Measurements from ENCODE around the gene MAGEB1. TPM values are rescaled to one million over a fixed set of nuclear protein-coding genes. Genes with fewer than 3 reads are reported as not detected.

Gene MAGEB1, protein sequence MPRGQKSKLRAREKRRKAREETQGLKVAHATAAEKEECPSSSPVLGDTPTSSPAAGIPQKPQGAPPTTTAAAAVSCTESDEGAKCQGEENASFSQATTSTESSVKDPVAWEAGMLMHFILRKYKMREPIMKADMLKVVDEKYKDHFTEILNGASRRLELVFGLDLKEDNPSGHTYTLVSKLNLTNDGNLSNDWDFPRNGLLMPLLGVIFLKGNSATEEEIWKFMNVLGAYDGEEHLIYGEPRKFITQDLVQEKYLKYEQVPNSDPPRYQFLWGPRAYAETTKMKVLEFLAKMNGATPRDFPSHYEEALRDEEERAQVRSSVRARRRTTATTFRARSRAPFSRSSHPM
- total RNA-seq: not detected

DNA sequence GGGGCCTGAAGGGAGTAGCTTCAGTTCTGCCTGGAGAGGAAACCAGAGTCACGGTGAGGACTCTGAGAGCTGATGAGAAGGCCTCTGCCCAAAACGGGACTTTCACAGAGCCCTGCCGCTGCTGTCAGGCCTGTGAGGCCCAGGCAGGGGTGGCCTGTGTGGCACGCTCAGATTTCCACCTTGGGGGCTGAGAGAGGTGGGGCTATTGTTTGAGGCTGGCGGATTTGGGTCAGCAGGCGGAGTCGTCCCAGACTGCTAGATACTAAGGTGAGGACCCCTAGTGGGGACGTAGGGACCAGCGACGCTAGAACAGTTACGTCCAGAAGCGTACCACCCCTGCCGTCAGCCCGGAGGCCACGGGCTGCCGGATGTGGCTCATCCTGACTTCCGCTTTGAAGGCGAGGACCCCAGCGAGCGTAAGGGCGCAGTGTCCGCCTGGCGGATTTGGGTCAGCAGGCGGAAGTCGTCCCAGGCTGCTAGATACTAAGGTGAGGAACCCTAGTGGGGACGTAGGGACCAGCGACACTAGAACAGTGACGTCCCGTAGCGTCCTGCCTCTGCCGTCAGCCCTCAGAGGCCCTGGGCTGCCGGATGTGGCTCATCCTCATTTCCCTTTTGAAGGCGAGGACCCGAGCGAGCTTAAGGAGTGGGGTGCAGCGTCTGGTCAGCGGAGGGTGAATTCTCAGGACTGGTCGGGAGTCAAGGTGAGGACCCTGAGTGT lies at the start of gene MAGEB1:
Gene MAGEB1, plus strand, starts transcription at position 378 of the 721 bp plus-strand sequence. CDS start 3,348 bp downstream, outside the sequence.
- DNase-seq (no peak), ATAC-seq (no peak)
- H3K36me3 ChIP-seq: no peaks in the 10 kb centered on the region
- H3K4me3 ChIP-seq: no peak within 1 kb of the TSS
- in situ Hi-C loops (cut with MboI; ENCODE audit: low sequenced_read_pairs in 4 of 4) (no loop called here), intact Hi-C loops (cut with DNase I; ENCODE audit: low total_unique reads) (no loop called here)
- no peaks in the 10 kb centered on the region for H3K27me3 ChIP-seq
- no peaks in the 10 kb centered on the region for H3K4me1 ChIP-seq
- TF ChIP-seq, protein P1, sequence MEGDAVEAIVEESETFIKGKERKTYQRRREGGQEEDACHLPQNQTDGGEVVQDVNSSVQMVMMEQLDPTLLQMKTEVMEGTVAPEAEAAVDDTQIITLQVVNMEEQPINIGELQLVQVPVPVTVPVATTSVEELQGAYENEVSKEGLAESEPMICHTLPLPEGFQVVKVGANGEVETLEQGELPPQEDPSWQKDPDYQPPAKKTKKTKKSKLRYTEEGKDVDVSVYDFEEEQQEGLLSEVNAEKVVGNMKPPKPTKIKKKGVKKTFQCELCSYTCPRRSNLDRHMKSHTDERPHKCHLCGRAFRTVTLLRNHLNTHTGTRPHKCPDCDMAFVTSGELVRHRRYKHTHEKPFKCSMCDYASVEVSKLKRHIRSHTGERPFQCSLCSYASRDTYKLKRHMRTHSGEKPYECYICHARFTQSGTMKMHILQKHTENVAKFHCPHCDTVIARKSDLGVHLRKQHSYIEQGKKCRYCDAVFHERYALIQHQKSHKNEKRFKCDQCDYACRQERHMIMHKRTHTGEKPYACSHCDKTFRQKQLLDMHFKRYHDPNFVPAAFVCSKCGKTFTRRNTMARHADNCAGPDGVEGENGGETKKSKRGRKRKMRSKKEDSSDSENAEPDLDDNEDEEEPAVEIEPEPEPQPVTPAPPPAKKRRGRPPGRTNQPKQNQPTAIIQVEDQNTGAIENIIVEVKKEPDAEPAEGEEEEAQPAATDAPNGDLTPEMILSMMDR (IDR thresholded peaks at IDR 0.05 in 4 of 5, conservative IDR thresholded peaks at IDR 0.05 in 1 of 5): no peak
- TF ChIP-seq POLR2A (IDR thresholded peaks at IDR 0.05): no peak
- H3K27ac ChIP-seq: no peak within 1 kb of the TSS
- H3K9me3 ChIP-seq: no peaks in the 10 kb centered on the region

DNA sequence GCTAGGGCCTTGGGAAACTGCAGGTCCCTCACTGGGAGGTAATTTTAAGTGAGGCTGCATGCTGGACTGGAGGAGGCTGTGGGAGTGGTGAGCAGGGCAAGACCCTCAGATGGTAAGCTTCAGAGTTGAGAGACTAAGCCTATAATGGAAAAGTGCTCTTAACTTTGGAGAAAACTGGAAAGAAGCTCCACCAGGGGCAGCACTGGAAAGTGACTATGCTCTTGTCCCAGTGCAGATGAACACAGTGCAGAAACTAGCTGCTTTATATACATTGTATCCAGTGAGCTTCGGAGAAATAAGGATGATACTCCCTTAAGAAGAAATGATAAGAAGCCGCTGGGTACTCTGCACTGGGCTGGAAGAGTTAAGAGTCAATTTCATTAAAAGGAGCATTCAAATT lies 34.8 kb upstream of the MAGEB1 start:
- H3K9me3 ChIP-seq: no peaks in the 10 kb centered on the region
- H3K36me3 ChIP-seq: no peaks in the 10 kb centered on the region
- in situ Hi-C loops (cut with MboI; ENCODE audit: low sequenced_read_pairs in 4 of 4): no loop called here
- no peak overlapping the region for H3K4me3 ChIP-seq
- no peak for DNase-seq
- ATAC-seq: no peak
- no peak for TF ChIP-seq POLR2A (IDR thresholded peaks at IDR 0.05)
- TF ChIP-seq, protein P1 (IDR thresholded peaks at IDR 0.05 in 4 of 5, conservative IDR thresholded peaks at IDR 0.05 in 1 of 5): no peak
- no peaks in the 10 kb centered on the region for H3K27me3 ChIP-seq
- H3K4me1 ChIP-seq: no peaks in the 10 kb centered on the region
- no peak overlapping the region for H3K27ac ChIP-seq
- intact Hi-C loops (cut with DNase I; ENCODE audit: low total_unique reads): no loop called here

DNA sequence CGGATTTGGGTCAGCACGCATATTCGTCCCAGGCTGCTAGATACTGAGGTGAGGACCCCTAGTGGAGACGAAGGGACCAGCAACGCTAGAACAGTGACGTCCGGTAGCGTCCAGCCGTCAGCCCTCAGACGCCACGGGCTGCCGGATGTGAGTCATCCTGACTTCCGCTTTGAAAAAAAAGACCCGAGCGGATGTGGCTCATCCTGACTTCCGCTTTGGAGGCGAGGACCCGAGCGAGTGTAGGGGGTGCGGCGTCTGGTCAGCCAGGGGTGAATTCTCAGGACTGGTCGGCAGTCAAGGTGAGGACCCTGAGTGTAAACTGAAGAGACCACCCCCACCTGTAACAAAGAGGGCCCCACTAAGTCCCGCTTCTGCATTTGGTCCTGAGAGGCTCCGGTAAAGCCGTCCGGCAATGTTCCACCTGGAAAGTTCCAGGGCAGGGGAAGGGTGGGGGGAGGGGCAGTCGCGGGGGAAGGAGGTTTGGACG lies 31.5 kb upstream of the MAGEB1 start, which contains the start of gene MAGEB2:
Gene MAGEB2, plus strand, starts transcription at position 207 of the 487 bp plus-strand sequence. CDS start 3,018 bp downstream, outside the sequence.
- Histone ChIP-seq H3K9me3 (no peaks in the 10 kb centered on the region), H3K4me3 (no peak within 1 kb of the TSS), H3K4me1 (no peaks in the 10 kb centered on the region), H3K27ac (no peak within 1 kb of the TSS), H3K27me3 (no peaks in the 10 kb centered on the region), H3K36me3 (no peaks in the 10 kb centered on the region)
- DNase-seq: no peak
- ATAC-seq: no peak
- intact Hi-C loops (cut with DNase I; ENCODE audit: low total_unique reads) (no loop called here), in situ Hi-C loops (cut with MboI; ENCODE audit: low sequenced_read_pairs in 4 of 4) (no loop called here)
- no peak for TF ChIP-seq POLR2A (IDR thresholded peaks at IDR 0.05)
- TF ChIP-seq, protein P1 (IDR thresholded peaks at IDR 0.05 in 4 of 5, conservative IDR thresholded peaks at IDR 0.05 in 1 of 5): no peak

DNA sequence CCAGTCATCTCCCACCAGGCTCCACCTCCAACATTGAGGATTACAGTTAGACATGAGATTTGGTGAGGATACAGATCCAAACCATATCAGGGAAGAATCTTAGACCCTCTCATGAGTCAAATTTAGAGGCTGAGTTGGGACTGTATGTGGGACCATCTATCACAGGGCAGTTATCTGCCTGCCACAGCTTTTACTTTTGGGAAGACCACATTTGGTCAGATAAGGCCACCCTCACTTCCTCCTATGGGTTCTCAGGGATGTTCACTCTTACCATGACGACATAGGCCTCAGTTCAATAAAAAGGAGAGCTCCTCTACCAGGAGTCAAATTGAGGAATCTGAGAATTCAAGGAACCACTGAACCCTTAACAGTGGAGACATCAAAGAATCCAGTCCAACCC lies 29.5 kb upstream of the MAGEB1 start:
- intact Hi-C loops (cut with DNase I; ENCODE audit: low total_unique reads) (no loop called here), in situ Hi-C loops (cut with MboI; ENCODE audit: low sequenced_read_pairs in 4 of 4) (no loop called here)
- Histone ChIP-seq H3K9me3 (no peaks in the 10 kb centered on the region), H3K36me3 (no peaks in the 10 kb centered on the region), H3K27ac (no peak overlapping the region), H3K4me1 (no peaks in the 10 kb centered on the region), H3K27me3 (no peaks in the 10 kb centered on the region), H3K4me3 (no peak overlapping the region)
- DNase-seq (no peak), ATAC-seq (no peak)
- no peak for TF ChIP-seq POLR2A (IDR thresholded peaks at IDR 0.05)
- TF ChIP-seq, protein P1 (IDR thresholded peaks at IDR 0.05 in 4 of 5, conservative IDR thresholded peaks at IDR 0.05 in 1 of 5): no peak
